ENCODE results near the gene MTIF3.

DNA sequence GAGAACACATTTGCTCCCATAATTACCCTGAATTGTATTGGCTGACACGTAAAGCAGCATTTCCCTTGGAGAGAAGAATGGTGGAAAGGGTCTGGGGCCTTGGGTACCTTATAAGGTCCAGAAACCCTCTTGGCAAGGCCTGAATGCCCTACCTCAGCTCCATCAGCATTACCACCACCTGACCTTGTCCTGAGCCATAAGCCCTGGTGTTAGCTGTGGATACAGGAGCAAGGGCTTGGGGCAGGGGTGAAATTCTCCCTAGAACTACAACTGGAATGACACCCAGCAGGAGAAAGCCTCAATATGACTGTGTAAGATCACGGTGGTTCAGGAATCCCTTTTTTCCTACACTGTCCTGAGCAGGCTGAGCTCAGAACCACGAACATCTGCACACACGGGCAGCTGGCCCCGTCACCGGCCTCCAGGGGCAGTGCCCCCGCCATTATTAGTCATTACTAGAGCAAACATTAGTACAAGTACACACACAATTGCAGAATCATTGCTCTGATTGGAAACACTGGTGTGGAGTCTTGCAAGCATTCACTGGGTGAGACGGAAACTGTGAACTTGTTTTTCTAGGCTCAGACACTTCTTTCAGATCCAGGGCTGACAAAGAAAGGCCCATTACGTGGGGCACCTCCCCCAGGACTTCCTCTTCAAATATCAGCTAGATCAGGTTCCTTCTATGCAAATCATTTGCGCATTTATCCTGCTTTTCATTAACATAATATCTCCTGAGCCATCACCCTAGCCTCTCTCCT, 26.8 kb upstream of the MTIF3 start:
- TF ChIP-seq, protein P1, sequence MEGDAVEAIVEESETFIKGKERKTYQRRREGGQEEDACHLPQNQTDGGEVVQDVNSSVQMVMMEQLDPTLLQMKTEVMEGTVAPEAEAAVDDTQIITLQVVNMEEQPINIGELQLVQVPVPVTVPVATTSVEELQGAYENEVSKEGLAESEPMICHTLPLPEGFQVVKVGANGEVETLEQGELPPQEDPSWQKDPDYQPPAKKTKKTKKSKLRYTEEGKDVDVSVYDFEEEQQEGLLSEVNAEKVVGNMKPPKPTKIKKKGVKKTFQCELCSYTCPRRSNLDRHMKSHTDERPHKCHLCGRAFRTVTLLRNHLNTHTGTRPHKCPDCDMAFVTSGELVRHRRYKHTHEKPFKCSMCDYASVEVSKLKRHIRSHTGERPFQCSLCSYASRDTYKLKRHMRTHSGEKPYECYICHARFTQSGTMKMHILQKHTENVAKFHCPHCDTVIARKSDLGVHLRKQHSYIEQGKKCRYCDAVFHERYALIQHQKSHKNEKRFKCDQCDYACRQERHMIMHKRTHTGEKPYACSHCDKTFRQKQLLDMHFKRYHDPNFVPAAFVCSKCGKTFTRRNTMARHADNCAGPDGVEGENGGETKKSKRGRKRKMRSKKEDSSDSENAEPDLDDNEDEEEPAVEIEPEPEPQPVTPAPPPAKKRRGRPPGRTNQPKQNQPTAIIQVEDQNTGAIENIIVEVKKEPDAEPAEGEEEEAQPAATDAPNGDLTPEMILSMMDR (conservative IDR thresholded peaks at IDR 0.05 in 1 of 2, IDR thresholded peaks at IDR 0.05 in 1 of 2; ENCODE audit: extremely low read depth in 1 of 2, insufficient read depth in 1 of 2, low read depth in 1 of 2, low read length in 2 of 2): peak in 1 of 2 donors; percentile 13
- TF ChIP-seq EZH2 (IDR thresholded peaks at IDR 0.05; ENCODE audit: borderline replicate concordance, low read length): no peak
